H1 (cell line): ENCODE data around the gene CD248. TPM values are rescaled to one million over a fixed set of nuclear protein-coding genes. Genes with fewer than 3 reads are reported as not detected.

ENCODE experiments used
- CTCF ChIA-PET: fragments of 300-600 bp; sonication (Branson Sonifier 250); formaldehyde crosslinking; loops from one replicate; lab custom pipeline; 2021; ENCODE audit not compliant: partially characterized antibody; lab: Charles Lee
- POLR2A ChIA-PET: fragments of 300-600 bp; sonication (Branson Sonifier 250); formaldehyde crosslinking; loops from one replicate; lab custom pipeline; 2021; ENCODE audit warnings: inconsistent platforms; ENCODE audit not compliant: partially characterized antibody; lab: Charles Lee
- DNase-seq, 2 experiments: peaks; one replicate each; pipeline versions ENCODE4 v3.0.0 to v3.0.0-alpha.2; 2010 to 2022; ENCODE audit warnings: low spot score in 2 of 2, low read depth in 1 of 2, mixed read lengths in 1 of 2
- FAIRE-seq: peaks from 2 replicates; lab custom pipeline; 2011; peaks lifted over from hg19 to GRCh38; lab: Jason Lieb, UNC
- H2AFZ ChIP-seq: 2 replicates; pipeline ENCODE4 v1.8.1; 2012; ENCODE audit warnings: low read length, inconsistent platforms
- H2AK5ac ChIP-seq: 2 replicates; pipeline ENCODE4 v1.6.1; 2013; ENCODE audit warnings: low read depth, low read length
- H2BK120ac ChIP-seq: replicated peaks from 2 replicates; pipeline ENCODE3; 2013; ENCODE audit warnings: low read depth, low read length, inconsistent platforms
- H2BK12ac ChIP-seq: 2 replicates; pipeline ENCODE4 v1.6.1; 2013; ENCODE audit warnings: low read depth, low read length
- H2BK15ac ChIP-seq: 2 replicates; pipeline ENCODE4 v1.6.1; 2013; ENCODE audit warnings: low read length
- H2BK20ac ChIP-seq: 2 replicates; pipeline ENCODE4 v1.6.1; 2013; ENCODE audit warnings: low read length
- H2BK5ac ChIP-seq: 2 replicates; pipeline ENCODE4 v1.6.1; 2013; ENCODE audit warnings: low read depth, low read length
- H3K14ac ChIP-seq: 2 replicates; pipeline ENCODE4 v1.6.1; 2013; ENCODE audit warnings: inconsistent platforms; ENCODE audit not compliant: insufficient read length
- H3K18ac ChIP-seq: 2 replicates; pipeline ENCODE4 v1.6.1; 2013; ENCODE audit warnings: low read length; ENCODE audit errors: extremely low read depth
- H3K23ac ChIP-seq: 2 replicates; pipeline ENCODE4 v1.6.1; 2013; ENCODE audit warnings: inconsistent platforms; ENCODE audit not compliant: insufficient read length
- H3K23me2 ChIP-seq: 2 replicates; pipeline ENCODE4 v1.6.1; 2013; ENCODE audit warnings: low read depth, low read length
- H3K27ac ChIP-seq: 2 replicates; pipeline ENCODE4 v1.6.1; 2011; ENCODE audit warnings: low read depth, low read length, inconsistent platforms
- H3K27me3 ChIP-seq, 4 experiments: replicated peaks in 1 of 4; 1 replicate in 1 of 4; 2 replicates in 3 of 4; pipeline versions ENCODE4 v1.6.1 to v1.8.1; 2011 to 2013; ENCODE audit warnings: low read length in 3 of 4, mild to moderate bottlenecking in 3 of 4, inconsistent platforms in 2 of 4, mixed read lengths in 2 of 4, moderate library complexity in 1 of 4; ENCODE audit not compliant: control insufficient read depth in 3 of 4, insufficient read depth in 3 of 4; ENCODE audit errors: extremely low read depth in 1 of 4
- H3K36me3 ChIP-seq, 4 experiments: 2 replicates each; pipeline versions ENCODE4 v1.6.1 to v1.8.1; 2011 to 2013; ENCODE audit warnings: mild to moderate bottlenecking in 4 of 4, low read length in 3 of 4, moderate library complexity in 2 of 4, control low read depth in 1 of 4, inconsistent platforms in 1 of 4; ENCODE audit not compliant: insufficient read depth in 4 of 4, control insufficient read depth in 2 of 4
- H3K4ac ChIP-seq: replicated peaks from 2 replicates; pipeline ENCODE3; 2013; ENCODE audit warnings: low read length, low read depth, mixed read lengths, inconsistent platforms; ENCODE audit not compliant: insufficient read length
- H3K4me1 ChIP-seq, 4 experiments: replicated peaks in 1 of 4; 1 replicate in 1 of 4; 2 replicates in 3 of 4; pipeline versions ENCODE4 v1.6.1 to v1.8.1; 2011 to 2013; ENCODE audit warnings: low read length in 3 of 4, inconsistent platforms in 2 of 4, mixed read lengths in 1 of 4; ENCODE audit not compliant: insufficient read depth in 4 of 4, control insufficient read depth in 3 of 4
- H3K4me2 ChIP-seq, 2 experiments: 2 replicates each; pipeline versions ENCODE4 v1.6.1 to v1.8.1; 2011 to 2013; ENCODE audit warnings: low read depth in 2 of 2, low read length in 2 of 2, control low read depth in 1 of 2, inconsistent platforms in 1 of 2, mild to moderate bottlenecking in 1 of 2; ENCODE audit not compliant: insufficient read depth in 1 of 2
- H3K4me3 ChIP-seq, 4 experiments: fragments of 200-600, 300-600 bp in 1 of 4; sonication (generic), shearing (Covaris generic), sonication (Bioruptor Twin) in 1 of 4; 2 replicates each; pipeline versions ENCODE4 v1.5.1 to v1.8.1; 2011 to 2016; ENCODE audit warnings: low read length in 4 of 4, low read depth in 3 of 4, control low read depth in 2 of 4, inconsistent platforms in 2 of 4, mild to moderate bottlenecking in 2 of 4, mixed read lengths in 1 of 4, moderate library complexity in 1 of 4; ENCODE audit not compliant: insufficient read depth in 2 of 4; ENCODE audit errors: extremely low read depth in 1 of 4
- H3K56ac ChIP-seq: replicated peaks from 2 replicates; pipeline ENCODE3; 2013; ENCODE audit warnings: low read depth, mild to moderate bottlenecking, mixed read lengths, low read length, inconsistent platforms; ENCODE audit not compliant: insufficient read length
- H3K79me1 ChIP-seq: 2 replicates; pipeline ENCODE4 v1.6.1; 2013; ENCODE audit warnings: low read depth, low read length, control low read depth
- H3K79me2 ChIP-seq, 2 experiments: 2 replicates each; pipeline versions ENCODE4 v1.6.1 to v1.8.1; 2012 to 2013; ENCODE audit warnings: low read length in 2 of 2, mild to moderate bottlenecking in 2 of 2, inconsistent platforms in 1 of 2; ENCODE audit not compliant: insufficient read depth in 2 of 2, control insufficient read depth in 1 of 2
- H3K9ac ChIP-seq, 4 experiments: replicated peaks in 1 of 4; 1 replicate in 1 of 4; 2 replicates in 3 of 4; pipeline versions ENCODE4 v1.6.1 to v1.8.1; 2011 to 2013; ENCODE audit warnings: low read depth in 3 of 4, low read length in 3 of 4, control low read depth in 2 of 4, mild to moderate bottlenecking in 2 of 4, moderate library complexity in 2 of 4, inconsistent platforms in 1 of 4; ENCODE audit errors: extremely low read depth in 1 of 4
- H3K9me3 ChIP-seq, 2 experiments: 2 replicates each; pipeline versions ENCODE4 v1.6.1 to v1.8.1; 2012 to 2013; ENCODE audit warnings: mild to moderate bottlenecking in 2 of 2, moderate library complexity in 2 of 2, control low read depth in 1 of 2, inconsistent platforms in 1 of 2, low read depth in 1 of 2, low read length in 1 of 2, mixed read lengths in 1 of 2; ENCODE audit not compliant: insufficient read depth in 2 of 2
- H4K20me1 ChIP-seq, 2 experiments: replicated peaks in 1 of 2; 2 replicates each; pipeline versions ENCODE3 to v1.8.1; 2011 to 2013; ENCODE audit warnings: inconsistent platforms in 2 of 2, low read length in 2 of 2, mild to moderate bottlenecking in 1 of 2; ENCODE audit not compliant: insufficient read depth in 2 of 2, control insufficient read depth in 1 of 2
- H4K5ac ChIP-seq: 2 replicates; pipeline ENCODE4 v1.6.1; 2013; ENCODE audit warnings: low read length, low read depth, mixed read lengths, inconsistent platforms; ENCODE audit not compliant: insufficient read length
- H4K8ac ChIP-seq: 2 replicates; pipeline ENCODE4 v1.8.0; 2013; ENCODE audit warnings: mild to moderate bottlenecking, moderate library complexity, low read length, inconsistent platforms; ENCODE audit not compliant: insufficient read depth; ENCODE audit errors: extremely low read depth
- H4K91ac ChIP-seq: replicated peaks from 2 replicates; pipeline ENCODE3; 2013; ENCODE audit warnings: low read length, mixed read lengths, inconsistent platforms; ENCODE audit not compliant: insufficient read length
- RBBP5 ChIP-seq: IDR thresholded peaks from 2 replicates; pipeline ENCODE4 v1.7.1; 2012; ENCODE audit warnings: low read depth, mild to moderate bottlenecking, inconsistent platforms, low read length, moderate library complexity, borderline replicate concordance
- WGBS, 2 experiments: shearing (Covaris generic) in 1 of 2; methylation state at CpG; one replicate each; pipeline versions ENCODE4 v1.1.6 to v1.1.7; 2013 to 2015; ENCODE audit warnings: low lambda C conversion rate in 2 of 2, mixed read lengths in 2 of 2, inconsistent platforms in 1 of 2, low coverage in 1 of 2, missing lambda C conversion rate in 1 of 2; ENCODE audit not compliant: insufficient replicate concordance in 2 of 2, insufficient coverage in 1 of 2, insufficient read length in 1 of 2; ENCODE audit errors: extremely low coverage in 1 of 2, missing lambda C conversion rate in 1 of 2; 5-methylcytosine and 5-hydroxymethylcytosine counted together
- polyA plus RNA-seq, 7 experiments: library from polyadenylated mRNA; depleted of rRNA in 3 of 7; stranded (reverse) in 5 of 7; unstranded in 2 of 7; fragments of >200 nt in 5 of 7; fragments of 200-250 nt in 2 of 7; gene quantifications; 1 replicate in 5 of 7; 2 replicates in 1 of 7; 4 replicates in 1 of 7; pipeline versions ENCODE4 v1.2.1 to v1.2.3, GENCODE V29; 2011 to 2013; ENCODE audit warnings: missing spikeins in 2 of 7, mixed read lengths in 2 of 7
- total RNA-seq: library from RNA; stranded (reverse); fragmentation: NEBNext Ultra II Directional; extraction: Animal tissue kit (Norgen Biotek cat#: 25700); gene quantifications from 2 replicates; pipeline ENCODE4 v1.2.1, GENCODE V29; 2021
- TF ChIP-seq, protein P1 (sequence below): IDR thresholded peaks from 2 replicates; pipeline ENCODE4 v1.6.1; 2011; ENCODE audit warnings: low read length, improper control_type of control experiment
- TF ChIP-seq, protein P2 (sequence below): IDR thresholded peaks from 2 replicates; pipeline ENCODE4 v1.6.1; 2011; ENCODE audit warnings: low read depth, mild to moderate bottlenecking, low read length; ENCODE audit not compliant: insufficient read depth

CD248 gene
- total and polyA plus RNA-seq, 2 of the 8 experiments (the other 6 are each of a cell fraction or from before 2014, with no cell fraction given) = 2.7 to 3.9 TPM

DNA sequence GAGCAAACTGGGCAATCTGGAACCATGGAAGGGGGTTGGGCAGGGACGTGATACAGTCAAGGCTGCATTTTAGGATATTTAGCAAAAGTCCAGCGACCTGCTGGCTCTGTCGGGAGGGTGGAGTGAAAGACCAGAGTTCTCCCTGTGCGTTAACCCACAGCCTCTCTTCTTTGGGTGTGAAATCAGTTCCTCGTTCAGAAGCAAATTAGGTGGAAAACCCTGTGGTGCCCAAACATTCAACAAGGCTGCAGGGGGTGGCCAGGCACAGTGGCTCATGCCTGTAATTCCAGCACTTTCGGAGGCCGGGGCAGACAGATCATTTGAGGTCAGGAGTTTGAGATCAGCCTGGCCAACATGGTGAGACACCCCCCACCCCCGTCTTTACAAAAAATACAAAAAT lies 19.2 kb downstream of the CD248 start:
- H3K36me3 ChIP-seq = no peaks in the 10 kb centered on the region
- no peak overlapping the region for H3K18ac ChIP-seq
- no peak overlapping the region for H3K23ac ChIP-seq
- no peak overlapping the region for H3K27ac ChIP-seq
- DNase-seq = no peak
- H3K4me3 ChIP-seq = no peak overlapping the region
- ChIA-PET POLR2A (interaction anchor here (1.2 to 4.0 kb wide), 5 partner anchors 9 to 50 kb away, joined by 3 to 16 read pairs (median 7); partner anchors contain the start of genes B4GAT1 and YIF1A), CTCF (interaction anchor here (0.8 to 6.6 kb wide), 10 partner anchors 11 to 112 kb away, joined by 3 to 37 read pairs (median 4); no protein-coding TSS in a partner anchor)
- WGBS, 2 experiments = 63% methylated on average over 8 of the region's 8 CpGs; no CpG with 5 or more reads in 1 of the 2 experiments
- no peak overlapping the region for H3K4ac ChIP-seq
- H2BK120ac ChIP-seq = no peak overlapping the region
- H3K9ac ChIP-seq = no peak overlapping the region; a peak in 1 of 7 replicates
- peaks cover 2 to 4% of the 10 kb centered on the region in 2 experiments for H4K20me1 ChIP-seq
- H3K4me1 ChIP-seq = peaks cover 4 to 14% (median 6%) of the 10 kb centered on the region in 4 experiments; a peak in 6 of 7 replicates
- no peaks in the 10 kb centered on the region for H3K79me2 ChIP-seq
- H3K9me3 ChIP-seq = no peaks in the 10 kb centered on the region
- H2BK12ac ChIP-seq = peak overlapping the region; percentile 43; the same call in 1 of the 2 replicates
- no peaks in the 10 kb centered on the region for H3K79me1 ChIP-seq
- peaks cover 0 to 11% (median under 1%) of the 10 kb centered on the region in 4 experiments; a peak in 4 of 7 replicates for H3K27me3 ChIP-seq
- H2BK20ac ChIP-seq = no peak overlapping the region
- TF ChIP-seq, protein P1, sequence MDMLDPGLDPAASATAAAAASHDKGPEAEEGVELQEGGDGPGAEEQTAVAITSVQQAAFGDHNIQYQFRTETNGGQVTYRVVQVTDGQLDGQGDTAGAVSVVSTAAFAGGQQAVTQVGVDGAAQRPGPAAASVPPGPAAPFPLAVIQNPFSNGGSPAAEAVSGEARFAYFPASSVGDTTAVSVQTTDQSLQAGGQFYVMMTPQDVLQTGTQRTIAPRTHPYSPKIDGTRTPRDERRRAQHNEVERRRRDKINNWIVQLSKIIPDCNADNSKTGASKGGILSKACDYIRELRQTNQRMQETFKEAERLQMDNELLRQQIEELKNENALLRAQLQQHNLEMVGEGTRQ = no peak
- TF ChIP-seq, protein P2, sequence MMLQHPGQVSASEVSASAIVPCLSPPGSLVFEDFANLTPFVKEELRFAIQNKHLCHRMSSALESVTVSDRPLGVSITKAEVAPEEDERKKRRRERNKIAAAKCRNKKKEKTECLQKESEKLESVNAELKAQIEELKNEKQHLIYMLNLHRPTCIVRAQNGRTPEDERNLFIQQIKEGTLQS = no peak
- TF ChIP-seq RBBP5 = no peak
- no peak for FAIRE-seq
- H3K4me2 ChIP-seq = peak overlapping the region in 1 of 2 experiments; percentile 18; a peak in 1 of 4 replicates
- H4K5ac ChIP-seq = no peak overlapping the region
- no peak overlapping the region for H3K14ac ChIP-seq
- no peak overlapping the region for H2AK5ac ChIP-seq
- no peak overlapping the region for H2AFZ ChIP-seq
- no peak overlapping the region for H4K8ac ChIP-seq
- H3K56ac ChIP-seq = no peak overlapping the region
- H2BK5ac ChIP-seq = no peak overlapping the region
- H2BK15ac ChIP-seq = no peak overlapping the region
- H3K23me2 ChIP-seq = no peaks in the 10 kb centered on the region; the same call in 1 of the 2 replicates
- no peak overlapping the region for H4K91ac ChIP-seq
